K562 (cell line): ENCODE data around the gene ZNF429. TPM values are rescaled to one million over a fixed set of nuclear protein-coding genes. Genes with fewer than 3 reads are reported as not detected.

Source experiments
- ATAC-seq: fragments of 200-7000 bp; cut with Tn5 transposase; 3 replicates; pipeline ENCODE4 v1.9.1; 2020; ENCODE audit warnings: moderate library complexity
- BruUV-seq: library from RNA; stranded (reverse); fragments of 400-500 nt; replicated peaks from 2 replicates; lab custom pipeline; 2021; lab: Mats Ljungman, UMichigan
- CTCF ChIA-PET: fragments of 300-600 bp; formaldehyde crosslinking; extraction: SDS; loops from one replicate; lab custom pipeline; 2021; ENCODE audit warnings: low intra/inter-chr PET ratio; lab: Yijun Ruan, JAX
- POLR2A ChIA-PET: fragments of 300-600, 350-650 bp; sonication (Branson Sonifier 250); formaldehyde crosslinking; extraction: SDS; loops from one replicate; lab custom pipeline; 2021; ENCODE audit warnings: antibody characterized with exemption, inconsistent platforms; lab: Yijun Ruan, JAX
- DNase-seq, 4 experiments: peaks; one replicate each; pipeline versions ENCODE4 v3.0.0 to v3.0.0-alpha.2; 2011 to 2018; ENCODE audit warnings: low spot score in 3 of 4, mixed read lengths in 3 of 4; ENCODE audit errors: extremely low read depth in 1 of 4
- FAIRE-seq: peaks from 2 replicates; lab custom pipeline; 2011; peaks lifted over from hg19 to GRCh38; lab: Jason Lieb, UNC
- H2AFZ ChIP-seq: 2 replicates; pipeline ENCODE4 v1.6.0; 2011; ENCODE audit warnings: low read depth, low read length, control low read depth, inconsistent platforms
- H3K27ac ChIP-seq: fragments of 200-600 bp; 3 replicates; pipeline ENCODE4 v1.8.0; 2011; ENCODE audit warnings: low read depth, mild to moderate bottlenecking, control low read depth, inconsistent platforms, low read length, moderate library complexity, mixed read lengths; ENCODE audit errors: extremely low read depth
- H3K27me3 ChIP-seq, 2 experiments: fragments of 300-600 bp in 1 of 2; 2 replicates in 1 of 2; 3 replicates in 1 of 2; pipeline versions ENCODE4 v1.6.0 to v1.8.0; 2011; ENCODE audit warnings: inconsistent platforms in 2 of 2, low read length in 2 of 2, mild to moderate bottlenecking in 1 of 2, mixed read lengths in 1 of 2, moderate library complexity in 1 of 2; ENCODE audit not compliant: control insufficient read depth in 2 of 2, insufficient read depth in 2 of 2
- H3K36me3 ChIP-seq: fragments of 300-600 bp; 3 replicates; pipeline ENCODE4 v1.8.0; 2011; ENCODE audit warnings: mild to moderate bottlenecking, low read length, inconsistent platforms; ENCODE audit not compliant: control insufficient read depth, insufficient read depth
- H3K4me1 ChIP-seq, 2 experiments: fragments of 200-600 bp in 1 of 2; replicated peaks in 1 of 2; 2 replicates in 1 of 2; 3 replicates in 1 of 2; pipeline versions ENCODE4 v1.5.1 to v1.8.0; 2011; ENCODE audit warnings: inconsistent platforms in 2 of 2, low read length in 2 of 2, mild to moderate bottlenecking in 1 of 2, mixed read lengths in 1 of 2, moderate library complexity in 1 of 2; ENCODE audit not compliant: control insufficient read depth in 2 of 2, insufficient read depth in 2 of 2
- H3K4me2 ChIP-seq: 2 replicates; pipeline ENCODE4 v1.6.1; 2011; ENCODE audit warnings: low read length, control low read depth, inconsistent platforms, mixed read lengths; ENCODE audit not compliant: insufficient read depth
- H3K4me3 ChIP-seq: fragments of 200-600 bp; sonication (generic), shearing (Covaris generic); 2 replicates; pipeline ENCODE4 v1.5.1; 2016; ENCODE audit warnings: control low read depth, inconsistent platforms
- H3K79me2 ChIP-seq: fragments of 200-600 bp; 3 replicates; pipeline ENCODE4 v1.8.0; 2011; ENCODE audit warnings: low read length, inconsistent platforms; ENCODE audit not compliant: control insufficient read depth, insufficient read depth
- H3K9ac ChIP-seq, 2 experiments: 2 replicates each; pipeline versions ENCODE4 v1.6.0 to v1.6.1; 2011; ENCODE audit warnings: low read depth in 2 of 2, low read length in 2 of 2, control low read depth in 1 of 2, inconsistent platforms in 1 of 2, mild to moderate bottlenecking in 1 of 2, mixed read lengths in 1 of 2; ENCODE audit not compliant: insufficient read depth in 1 of 2
- H3K9me1 ChIP-seq: one replicate; pipeline ENCODE4 v1.6.0; 2011; ENCODE audit warnings: inconsistent platforms, mild to moderate bottlenecking, low read length, moderate library complexity; ENCODE audit not compliant: control insufficient read depth, insufficient read depth
- H3K9me3 ChIP-seq: replicated peaks from 2 replicates; pipeline ENCODE4 v1.5.1; 2011; ENCODE audit warnings: low read depth, low read length, inconsistent platforms; ENCODE audit not compliant: control insufficient read depth, insufficient read depth
- H4K20me1 ChIP-seq: replicated peaks from 2 replicates; pipeline ENCODE4 v1.6.1; 2011; ENCODE audit warnings: low read length, inconsistent platforms, mixed read lengths; ENCODE audit not compliant: control insufficient read depth, insufficient read depth
- IRF1 ChIP-seq: sonication (generic); formaldehyde crosslinking; IDR thresholded peaks from 2 replicates; pipeline ENCODE4 v1.8.0; 2022; ENCODE audit warnings: missing genetic modification reagents, mild to moderate bottlenecking, borderline replicate concordance
- POLR2G ChIP-seq: fragments of 200-400 bp; formaldehyde crosslinking; IDR thresholded peaks from 2 replicates; pipeline ENCODE4 v1.6.1; 2017; ENCODE audit warnings: low read depth, mild to moderate bottlenecking, antibody characterized with exemption, low read length, moderate library complexity
- SMARCC2 ChIP-seq: fragments of 450-650 bp; IDR thresholded peaks from 2 replicates; pipeline ENCODE4 v1.6.1; 2017; ENCODE audit warnings: antibody characterized with exemption, moderate library complexity, mild to moderate bottlenecking, low read depth
- THRA ChIP-seq: fragments of 450-650 bp; IDR thresholded peaks from 2 replicates; pipeline ENCODE4 v1.6.1; 2017; ENCODE audit warnings: mild to moderate bottlenecking, moderate library complexity
- ZC3H4 ChIP-seq: sonication (generic); formaldehyde crosslinking; IDR thresholded peaks from 2 replicates; pipeline ENCODE4 v1.9.0; 2021; ENCODE audit warnings: missing genetic modification reagents, borderline replicate concordance
- WGBS: fragments of 100-300 bp; shearing (Covaris generic); methylation state at CpG from one replicate; pipeline ENCODE4 v1.1.6; 2016; ENCODE audit warnings: low coverage, mixed read lengths; ENCODE audit not compliant: insufficient coverage; ENCODE audit errors: missing lambda C conversion rate; 5-methylcytosine and 5-hydroxymethylcytosine counted together
- in situ Hi-C: fragments of 300-500 bp; cut with MboI; formaldehyde crosslinking; loops from 4 replicates; pipeline ENCODE4 v1.15.0; 2018; ENCODE audit warnings: inconsistent platforms, mixed read lengths
- intact Hi-C: fragments of 100-400 bp; cut with micrococcal nuclease; formaldehyde crosslinking; loops from 2 replicates; pipeline ENCODE4 v1.14.2; 2022
- polyA plus RNA-seq, 8 experiments: library from polyadenylated mRNA; depleted of rRNA in 4 of 8; stranded (reverse) in 5 of 8; unstranded in 3 of 8; fragments of >200 nt; fragmentation: Nextera tagmentation in 2 of 8; fragmentation: Illumina TruSeq in 1 of 8; extraction: Ambion mirVana in 2 of 8; extraction: Trizol in 1 of 8; gene quantifications; 2 replicates each; pipeline versions ENCODE4 v1.2.1 to v1.2.3, GENCODE V29; 2011 to 2014; ENCODE audit warnings: inconsistent platforms in 1 of 8, missing spikeins in 1 of 8
- total RNA-seq, 7 experiments: library from RNA; depleted of rRNA in 6 of 7; stranded (reverse); fragments of >200 nt in 6 of 7; fragmentation: Illumina TruSeq in 2 of 7; extraction: Trizol in 2 of 7; gene quantifications; 2 replicates each; pipeline versions ENCODE4 v1.2.1 to v1.2.3, GENCODE V29; 2011 to 2021; ENCODE audit warnings: low replicate concordance in 1 of 7

ZNF429 gene
- total and polyA plus RNA-seq, 9 of the 15 experiments (the other 6 are each of a cell fraction or from before 2014, with no cell fraction given): 11.4 to 24.5 (median 16.3) TPM

- intact Hi-C loops (no loop called here), in situ Hi-C loops (no loop called here)
- DNase-seq: no peak
- no peak for FAIRE-seq
- no peak for ATAC-seq
- TF ChIP-seq ZC3H4 (CRISPR knock-in tag) (no peak), POLR2G (no peak), THRA (no peak), IRF1 (CRISPR knock-in tag) (no peak), SMARCC2 (no peak)
- Histone ChIP-seq H3K4me3 (no peak overlapping the region), H2AFZ (no peak overlapping the region), H4K20me1 (no peaks in the 10 kb centered on the region), H3K9ac (no peak overlapping the region), H3K4me1 (peaks cover 3 to 6% of the 10 kb centered on the region in 2 experiments; a peak in 3 of 5 replicates), H3K27ac (no peak overlapping the region), H3K27me3 (no peaks in the 10 kb centered on the region), H3K9me1 (no peaks in the 10 kb centered on the region), H3K9me3 (0 out of 2 replicates have a peak, but pooled peaks cover 2% of the 10 kb centered on the region), H3K36me3 (no peaks in the 10 kb centered on the region; the same call in 2 of the 3 replicates), H3K79me2 (no peaks in the 10 kb centered on the region), H3K4me2 (no peak overlapping the region)
- CTCF ChIA-PET: no interaction called here
- no TSS peak for BruUV-seq
- POLR2A ChIA-PET: no interaction called here
- WGBS: 96% methylated on average over 3 of the region's 3 CpGs
Measured at GRCh38 chr19:21576481-21576880, 71.1 kb downstream of the ZNF429 start.
